NCI-H128 (cell line): Measurements from ENCODE around the gene PIAS1.
"Not testable (repeated sequence)": the region's sequence is repeated elsewhere in the genome, so short reads cannot be mapped to it uniquely, and the experiment has no call there.

Experiments
- DNase-seq: peaks from one replicate; lab custom pipeline; 2025; ENCODE audit not compliant: unreplicated experiment; lab: John Stamatoyannopoulos, UW

PIAS1 gene

DNA sequence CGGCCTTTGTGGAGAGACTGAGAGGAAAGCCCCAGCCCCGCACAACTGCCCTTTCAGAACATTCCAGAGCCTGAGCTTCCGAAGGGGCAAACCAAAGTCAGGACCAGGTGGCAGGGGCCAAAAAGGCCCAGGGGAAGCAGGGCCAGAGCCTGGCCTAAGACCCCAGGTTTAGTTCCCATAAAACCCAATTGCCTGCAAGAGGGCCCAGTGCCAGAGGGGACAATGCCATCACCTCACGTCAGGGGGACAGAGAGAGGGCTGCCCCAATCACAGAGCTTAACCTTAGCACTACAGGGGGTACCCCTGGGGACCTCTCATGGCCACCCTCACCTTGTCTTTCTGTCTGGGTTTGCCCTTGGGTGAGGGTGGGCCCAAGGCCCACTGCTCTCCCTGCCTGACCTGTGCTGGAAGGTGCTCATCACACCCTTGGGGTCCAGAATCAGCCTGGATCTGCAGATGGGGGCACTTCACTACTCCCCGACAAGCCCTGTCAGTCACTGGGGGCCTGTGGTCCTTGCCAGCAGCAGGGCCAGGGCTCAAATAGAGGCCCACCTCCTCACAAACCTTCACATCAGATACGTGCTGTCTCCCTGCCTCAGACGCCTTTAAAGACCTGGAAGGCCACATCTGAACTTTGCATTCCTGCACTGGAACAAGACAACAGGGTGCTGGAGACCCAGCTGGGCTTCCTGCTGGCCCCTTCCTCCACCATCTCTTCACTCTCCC lies 147.2 kb downstream of the PIAS1 start:
- DNase-seq, result no peak

DNA sequence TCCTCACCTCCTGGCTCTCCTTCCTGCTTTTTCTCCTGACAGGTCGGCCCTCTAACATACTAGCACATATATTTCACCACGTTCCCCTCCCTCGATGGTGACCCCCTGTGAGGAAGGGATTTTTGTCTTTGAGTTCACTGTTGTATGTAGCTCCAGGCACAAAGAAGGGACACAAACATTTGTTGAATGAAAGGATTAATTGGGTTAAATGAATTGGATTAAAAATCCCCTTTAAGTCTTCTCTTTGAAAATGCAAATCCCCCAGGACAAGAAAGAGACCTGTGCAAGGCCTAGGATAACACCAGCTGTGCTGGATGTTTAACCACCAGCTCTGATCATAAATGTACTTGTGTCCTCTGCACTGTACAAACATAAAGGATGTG lies 147.8 kb downstream of the PIAS1 start:
- no peak for DNase-seq

DNA sequence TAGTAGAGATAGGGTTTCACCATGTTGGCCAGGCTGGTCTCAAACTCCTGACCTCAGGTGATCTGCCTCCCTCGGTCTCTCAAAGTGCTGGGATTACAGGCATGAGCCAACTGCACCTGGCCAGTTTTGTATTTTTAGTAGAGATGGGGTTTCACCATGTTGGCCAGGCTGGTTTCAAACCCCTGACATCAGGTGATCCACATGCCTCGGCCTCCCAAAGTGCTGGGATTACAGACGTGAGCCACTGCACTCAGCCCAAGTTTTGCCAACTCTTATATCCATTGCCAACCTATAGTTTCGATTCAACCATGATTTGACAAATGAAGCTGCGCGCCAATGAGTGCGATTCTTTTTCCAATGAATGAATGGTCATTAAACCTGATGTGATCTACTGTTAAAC lies 148.9 kb downstream of the PIAS1 start:
- not testable (repeated sequence) for DNase-seq

DNA sequence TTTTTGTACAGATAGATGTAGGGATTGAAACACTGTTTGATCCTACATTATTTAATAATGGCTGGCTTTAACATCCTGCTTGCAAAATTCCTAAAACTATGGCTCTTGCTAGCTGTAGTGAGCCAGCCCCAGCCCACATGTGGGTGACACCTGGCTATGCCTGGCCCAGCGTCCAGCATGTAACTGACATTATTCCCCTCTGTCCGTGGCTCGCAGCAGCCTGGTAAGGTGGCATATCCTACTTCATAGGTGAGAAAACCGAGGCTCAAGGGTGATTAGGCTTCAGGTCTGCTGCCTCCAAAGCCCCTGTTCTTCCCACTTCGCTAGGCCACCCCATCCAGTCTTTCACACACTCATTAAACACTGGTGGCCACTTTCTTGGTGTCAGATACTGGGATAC lies 149.4 kb downstream of the PIAS1 start:
- DNase-seq, result no peak

DNA sequence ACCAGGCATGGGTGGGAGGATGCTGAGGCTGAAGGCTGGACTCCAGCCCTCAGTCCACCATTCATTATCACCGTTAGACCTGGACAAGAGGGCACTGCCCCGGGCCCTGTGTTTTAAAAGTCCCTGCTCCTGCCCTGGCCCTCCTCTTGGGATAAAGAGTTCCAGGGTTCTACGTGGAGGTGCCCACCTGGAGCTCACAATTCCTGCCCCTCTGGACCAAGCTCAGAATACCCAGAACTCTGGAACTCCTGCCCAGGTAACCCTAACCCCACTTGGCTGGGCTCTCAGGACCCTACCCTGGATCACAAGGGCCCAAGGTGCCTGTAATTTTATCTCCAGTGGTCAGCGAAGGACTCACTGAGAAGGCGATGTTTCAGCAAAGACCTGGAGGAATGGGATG lies 149.8 kb downstream of the PIAS1 start:
- DNase-seq, result no peak

DNA sequence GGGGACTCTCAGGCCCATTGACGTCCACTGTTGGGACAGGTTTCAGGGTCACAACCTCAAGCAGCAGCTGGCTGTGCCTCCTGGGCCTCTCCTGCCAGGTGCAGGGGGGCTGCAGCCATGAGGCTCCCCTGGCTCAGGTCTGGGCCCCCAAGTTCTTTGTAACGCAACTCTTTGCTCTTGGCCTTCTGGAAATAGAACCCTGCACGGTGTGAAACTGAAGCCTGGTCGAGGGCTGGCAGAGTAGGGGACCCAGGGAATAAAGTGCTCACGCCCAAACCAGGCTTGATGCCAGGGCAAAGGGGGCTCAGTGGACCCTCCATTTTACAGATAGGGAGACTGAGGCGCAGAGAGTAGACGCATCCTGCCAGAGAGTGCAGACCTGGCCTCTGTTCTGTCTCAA lies 150.2 kb downstream of the PIAS1 start:
- DNase-seq, result no peak

DNA sequence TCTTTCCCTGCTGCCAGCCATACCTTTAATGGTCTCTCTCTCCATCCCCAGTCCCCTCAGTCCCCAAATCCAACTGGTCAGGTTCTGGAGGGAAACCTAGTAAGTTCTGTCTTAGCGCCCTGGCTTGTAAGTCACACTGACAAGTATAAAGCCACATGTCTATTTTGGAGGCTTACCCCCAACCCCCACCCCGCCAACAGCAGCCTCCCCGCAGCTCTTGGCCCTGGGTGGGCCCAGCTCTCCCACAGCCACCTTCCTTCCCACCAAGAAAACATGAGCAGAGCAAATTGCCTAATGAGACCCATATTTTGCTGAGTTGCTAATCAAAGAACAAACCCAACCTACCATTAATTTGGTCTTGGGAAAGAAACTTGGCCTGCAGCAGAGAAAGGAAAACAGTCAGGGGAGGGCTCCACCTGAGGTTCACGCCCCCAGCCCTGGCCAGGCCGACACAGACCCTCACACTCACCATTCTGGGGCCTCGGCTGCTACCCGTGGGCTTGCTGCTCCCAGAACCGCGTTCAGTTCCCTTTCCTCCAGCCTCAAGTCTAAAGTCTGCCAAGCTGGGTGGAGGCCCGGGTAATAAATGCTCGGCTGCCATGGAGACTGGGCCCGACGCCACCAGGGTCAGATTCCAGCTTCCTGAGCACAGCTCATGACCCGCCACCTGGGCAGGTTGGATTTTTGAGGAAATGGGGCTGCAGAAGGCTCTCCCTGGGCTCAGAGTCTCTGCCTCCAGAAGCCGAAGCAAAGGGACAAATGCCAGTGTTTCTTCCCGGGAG lies 150.9 kb downstream of the PIAS1 start, which contains the start of gene CALML4:
Gene CALML4 (minus strand): TSS at position 557 of the 782 bp plus-strand sequence. CDS start 85 bp downstream, at position 472.
- DNase-seq, result no peak

DNA sequence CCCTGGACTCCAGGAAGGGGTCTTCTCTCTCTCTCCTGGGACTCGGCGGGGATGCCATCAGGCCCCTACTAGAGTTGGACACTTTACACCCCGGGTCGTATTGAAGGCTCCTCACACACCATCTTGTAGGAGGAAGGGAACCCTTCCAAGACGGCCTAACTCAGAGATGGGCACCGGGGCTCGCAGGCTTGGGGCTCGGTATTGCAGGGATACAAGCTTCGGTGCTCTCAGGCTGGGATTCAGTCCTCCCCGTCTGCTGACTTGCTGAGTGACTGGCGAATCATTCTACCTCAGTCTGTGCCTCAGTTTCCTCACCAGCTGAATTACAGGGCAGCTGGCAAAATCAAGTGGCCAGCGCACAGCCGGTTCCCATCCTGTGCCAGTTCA lies 151.4 kb downstream of the PIAS1 start:
- no peak for DNase-seq

DNA sequence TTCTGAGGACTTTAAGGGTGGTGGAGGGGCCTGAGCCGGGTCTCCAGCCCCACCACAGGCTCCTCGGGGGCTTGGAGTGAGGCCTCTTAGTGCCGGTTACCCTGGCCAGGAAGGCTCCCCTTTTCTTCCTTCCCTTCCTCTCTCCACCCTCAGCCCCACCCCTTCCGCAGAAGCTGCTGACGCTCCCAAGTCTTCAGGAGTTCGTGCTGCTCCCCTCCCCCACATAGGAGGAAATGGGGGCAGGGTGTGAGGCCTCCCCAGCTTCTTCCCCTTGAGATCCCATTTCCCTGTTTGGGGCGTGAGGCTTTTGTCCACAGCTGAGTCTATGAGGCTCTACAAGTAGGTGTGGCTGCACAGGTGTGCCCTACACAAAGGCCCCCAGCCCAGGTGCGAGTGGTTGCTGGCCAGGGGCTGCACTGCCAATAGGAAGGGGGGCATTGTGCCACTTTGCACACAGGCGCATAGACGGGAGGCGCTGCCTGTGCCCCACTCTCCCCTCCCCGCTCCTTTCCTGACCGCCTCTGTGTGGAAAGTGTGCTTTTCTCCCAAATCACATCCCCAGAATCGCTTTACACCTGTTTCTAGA lies 151.9 kb downstream of the PIAS1 start:
- DNase-seq, result no peak

DNA sequence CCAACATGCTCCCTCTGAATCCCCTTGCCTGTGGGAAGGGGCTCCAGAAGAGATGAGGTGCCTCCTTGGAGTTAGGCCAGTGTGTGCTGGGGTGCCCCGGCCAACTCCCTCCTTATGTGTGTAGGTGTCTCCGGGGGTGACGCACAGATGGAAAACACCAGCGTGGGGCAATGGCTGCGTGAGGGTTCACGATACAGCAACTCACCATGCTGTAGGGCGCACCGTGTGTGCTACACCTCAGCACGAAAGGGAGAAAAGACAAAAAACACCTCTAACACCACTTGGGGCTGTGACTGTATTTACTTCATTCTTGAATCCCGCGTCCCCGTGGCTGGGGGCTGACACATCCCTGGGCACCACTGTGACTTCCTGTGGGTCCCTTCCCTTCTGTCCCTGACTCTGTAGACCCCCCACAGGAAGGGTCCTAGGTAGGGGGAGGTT lies 152.6 kb downstream of the PIAS1 start:
- no peak for DNase-seq

DNA sequence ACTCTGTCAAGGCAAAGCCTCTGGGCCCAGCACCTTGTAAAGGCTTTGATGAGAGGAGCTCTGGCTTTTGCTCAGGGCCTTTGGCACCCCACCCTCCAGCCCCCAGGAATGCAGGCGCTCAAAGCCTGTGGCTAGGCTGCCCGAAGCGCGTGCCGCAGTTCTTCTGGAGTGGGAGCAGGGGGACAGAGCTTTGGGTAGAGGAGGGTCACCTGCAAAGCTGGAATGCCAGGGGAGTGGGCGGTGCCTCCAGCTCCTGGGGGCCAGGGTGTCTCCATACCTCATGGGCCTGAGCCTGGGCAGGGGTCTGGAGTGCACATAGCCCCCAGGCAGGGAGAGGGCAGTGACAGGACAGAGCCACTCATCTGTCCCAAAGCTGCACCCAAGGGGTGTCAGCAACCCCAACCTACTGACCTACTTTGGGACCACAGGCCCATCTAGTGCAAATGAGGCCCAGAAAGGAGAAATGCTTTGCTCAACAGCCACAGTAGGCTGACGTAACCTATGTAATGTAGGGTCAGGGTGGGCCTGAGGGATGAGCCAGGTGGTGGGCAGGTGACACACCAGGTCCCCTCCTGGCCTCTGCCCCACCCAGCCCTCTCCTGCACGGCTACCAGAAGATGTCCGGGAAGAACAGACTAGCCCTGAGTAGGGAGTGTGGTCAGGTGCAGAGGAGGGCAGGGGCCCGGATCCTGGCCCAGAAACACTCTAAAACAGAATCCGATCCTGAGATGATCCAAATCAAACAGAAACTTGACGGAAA lies 153.2 kb downstream of the PIAS1 start:
- DNase-seq, result no peak

DNA sequence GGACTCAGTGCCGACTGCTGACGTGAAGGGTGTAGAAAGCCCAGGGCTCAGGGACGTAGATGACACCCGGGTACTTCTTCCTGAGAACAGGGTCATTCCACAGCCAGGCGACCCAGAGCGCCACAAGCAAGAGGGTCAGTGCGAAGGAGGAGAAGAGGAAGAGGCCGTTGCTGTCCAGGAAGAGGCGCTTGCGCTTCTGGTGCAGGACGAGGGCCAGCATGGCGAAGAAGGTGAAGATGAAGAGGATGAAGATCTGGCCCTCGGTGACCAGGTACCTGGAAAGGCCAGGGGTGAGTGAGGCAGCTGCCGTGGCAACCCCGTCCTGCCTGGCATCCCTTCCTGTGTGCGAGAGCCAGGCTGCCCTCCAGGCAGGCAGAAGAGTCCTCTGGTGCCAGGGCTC lies 154.0 kb downstream of the PIAS1 start:
- DNase-seq, result no peak

DNA sequence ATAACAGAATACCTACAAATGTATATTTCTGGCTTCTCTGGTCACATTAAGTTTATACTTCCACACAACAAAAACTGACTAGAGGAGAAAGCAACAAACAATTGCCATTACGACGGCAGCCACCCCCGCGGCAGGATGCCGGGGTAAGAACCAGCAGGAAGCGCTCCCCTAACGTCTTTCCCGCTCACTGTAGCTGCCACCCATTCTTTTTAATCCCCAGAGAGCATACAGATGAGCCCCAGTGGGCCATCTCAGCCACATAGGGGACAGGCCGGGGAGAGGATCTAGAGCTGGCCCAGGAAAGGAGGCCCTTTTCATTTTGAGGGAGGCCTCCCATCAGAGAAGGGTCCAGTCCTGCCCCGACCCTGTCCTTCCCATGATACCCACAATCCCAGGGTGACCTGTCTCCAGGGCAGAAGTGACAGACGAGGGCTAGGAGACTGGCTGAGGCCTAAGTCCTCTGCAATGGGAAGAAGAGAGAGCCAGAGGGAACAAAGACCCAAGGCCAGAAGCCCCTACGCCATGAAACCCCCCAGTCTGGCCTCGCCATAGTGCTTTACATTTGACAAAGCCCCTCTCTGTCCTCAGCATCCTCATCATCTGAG lies 154.6 kb downstream of the PIAS1 start:
- DNase-seq, result no peak

DNA sequence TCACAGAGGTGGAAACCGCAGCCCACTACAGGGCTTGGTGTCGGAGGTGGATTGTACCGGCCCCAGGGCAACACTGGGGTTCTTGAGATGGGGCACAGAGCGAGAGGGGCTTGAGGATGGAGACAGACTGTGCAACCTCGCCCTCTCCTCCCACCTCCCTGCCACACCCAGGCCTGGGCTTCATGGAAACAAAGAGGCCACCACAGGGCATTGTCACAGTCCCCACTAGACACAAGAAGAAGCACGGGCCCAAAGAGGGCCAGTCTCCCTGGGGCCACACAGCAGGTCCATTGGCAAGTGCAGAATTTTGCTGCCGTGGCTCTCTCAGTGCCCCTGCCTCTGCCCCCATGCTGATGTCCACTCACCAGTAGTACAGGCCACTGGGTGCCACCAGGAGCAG lies 155.2 kb downstream of the PIAS1 start:
- DNase-seq, result no peak

DNA sequence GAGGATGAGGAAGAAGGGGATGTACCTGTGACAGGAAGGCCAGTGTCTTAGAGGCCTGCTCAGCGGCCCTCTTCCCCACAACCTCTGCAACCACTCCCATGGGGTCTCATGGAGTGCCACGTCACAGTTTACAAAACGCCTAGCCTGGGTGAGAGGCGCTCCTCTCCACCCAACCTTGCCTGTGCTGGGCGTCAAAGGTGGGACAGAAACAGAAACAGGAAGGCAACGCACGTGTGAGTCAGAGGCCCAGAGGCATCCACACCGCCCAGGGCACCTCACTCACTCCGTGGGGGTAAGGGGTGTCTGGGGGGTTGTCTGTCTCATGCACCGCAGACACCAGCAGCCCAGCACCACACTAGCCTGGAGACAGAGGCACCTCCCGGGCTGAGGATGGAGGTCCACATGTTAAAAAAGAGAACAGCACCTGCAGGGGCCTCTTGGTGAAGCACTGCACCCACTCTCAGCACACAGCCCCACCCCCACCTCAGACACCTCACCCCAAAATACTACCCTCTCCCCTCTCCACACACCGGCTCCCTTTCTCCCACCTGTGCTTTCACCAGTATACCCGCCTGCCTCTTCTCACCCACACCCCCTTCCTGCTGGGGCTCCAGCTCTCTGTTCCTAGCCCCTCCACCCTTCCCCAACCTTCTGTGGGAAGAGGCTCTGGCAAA lies 155.8 kb downstream of the PIAS1 start:
- no peak for DNase-seq

DNA sequence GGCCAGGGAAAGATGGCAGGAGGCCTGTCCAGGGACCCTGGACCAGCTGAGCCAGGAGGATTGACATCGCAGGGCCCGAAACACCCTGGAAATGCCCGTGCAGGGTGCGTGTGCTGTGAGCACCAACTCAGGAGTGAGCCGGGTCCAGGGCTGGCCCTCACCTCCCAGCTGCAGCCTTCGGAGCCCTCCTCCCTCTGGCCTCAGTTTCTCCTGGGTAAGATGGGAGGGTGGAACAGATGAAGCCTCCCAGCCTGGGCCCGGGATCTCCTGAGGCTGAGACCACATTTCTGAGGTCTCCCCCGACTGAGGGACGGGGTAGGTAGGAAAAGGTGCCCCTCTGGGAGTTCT lies 156.3 kb downstream of the PIAS1 start:
- DNase-seq, result no peak

DNA sequence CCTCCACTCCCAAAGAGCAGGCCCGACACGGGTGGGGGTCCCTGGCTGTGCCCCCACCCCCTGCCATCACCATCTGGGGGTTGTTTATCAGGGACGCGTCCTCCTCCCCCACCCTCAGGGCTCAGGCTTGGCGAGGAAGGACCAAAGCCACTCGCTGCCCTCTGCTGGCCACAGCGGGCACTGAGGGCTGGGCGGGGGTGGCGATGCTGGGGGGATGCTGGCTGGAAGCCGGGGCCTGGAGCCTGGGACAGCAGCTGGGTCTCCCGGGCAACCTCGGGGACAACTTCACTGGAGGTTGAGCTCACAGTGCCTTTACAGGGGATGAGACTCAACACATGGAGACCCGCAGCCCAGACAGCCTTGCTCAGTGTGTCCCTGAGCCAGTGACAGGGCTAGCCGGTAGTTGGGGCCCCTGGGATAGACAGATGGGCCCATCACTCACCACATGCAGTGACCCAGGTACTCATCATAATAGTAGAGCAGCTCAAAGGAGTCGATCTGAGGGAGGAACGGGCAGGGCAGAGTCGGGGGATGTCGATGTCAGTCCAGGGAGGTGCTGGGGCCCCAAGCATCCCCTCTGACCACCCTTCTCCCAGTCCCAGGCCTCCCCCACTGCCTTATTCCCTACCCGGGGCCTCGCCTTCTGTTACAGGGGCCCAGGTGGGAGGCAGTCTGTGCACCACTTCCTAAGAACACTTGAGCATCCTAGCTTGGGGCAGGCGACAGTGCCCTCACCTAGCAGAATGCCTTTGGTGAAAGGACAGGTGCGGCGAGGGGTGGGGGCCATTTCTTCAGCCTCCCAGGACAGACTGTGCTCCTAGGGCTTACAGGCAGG lies 156.9 kb downstream of the PIAS1 start:
- DNase-seq, result no peak

DNA sequence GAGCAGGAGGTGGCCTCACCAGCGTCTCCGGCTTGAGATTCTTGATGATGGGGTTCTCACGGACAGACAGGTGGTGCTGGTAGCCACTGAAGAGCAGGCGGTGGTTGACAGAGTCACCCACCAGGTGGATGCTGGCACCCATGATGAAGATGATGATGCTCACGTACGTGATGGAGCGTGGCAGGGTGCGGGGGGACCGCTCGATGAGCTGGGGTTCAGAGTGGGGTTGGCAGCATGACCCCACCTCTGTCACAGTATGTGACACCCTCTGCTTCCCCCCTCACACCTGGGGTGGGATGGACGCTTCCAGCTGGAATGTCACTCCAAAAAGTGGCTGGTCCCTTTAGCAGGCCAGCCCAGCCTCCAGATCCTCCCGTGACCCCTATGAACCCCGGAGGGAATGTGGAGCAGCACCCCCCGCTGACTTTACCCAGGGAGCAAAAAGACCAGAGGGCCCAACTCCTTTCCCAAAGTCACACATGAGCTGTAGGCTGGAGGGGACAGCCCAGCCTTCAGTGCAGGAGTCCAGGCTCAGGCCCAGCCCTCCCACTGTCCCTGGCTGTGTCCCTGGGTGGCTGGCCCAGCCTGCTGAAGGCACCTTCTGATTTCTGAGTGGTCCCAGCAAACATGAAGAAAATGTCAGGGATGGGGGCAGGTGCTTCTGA lies 157.7 kb downstream of the PIAS1 start:
- no peak for DNase-seq

DNA sequence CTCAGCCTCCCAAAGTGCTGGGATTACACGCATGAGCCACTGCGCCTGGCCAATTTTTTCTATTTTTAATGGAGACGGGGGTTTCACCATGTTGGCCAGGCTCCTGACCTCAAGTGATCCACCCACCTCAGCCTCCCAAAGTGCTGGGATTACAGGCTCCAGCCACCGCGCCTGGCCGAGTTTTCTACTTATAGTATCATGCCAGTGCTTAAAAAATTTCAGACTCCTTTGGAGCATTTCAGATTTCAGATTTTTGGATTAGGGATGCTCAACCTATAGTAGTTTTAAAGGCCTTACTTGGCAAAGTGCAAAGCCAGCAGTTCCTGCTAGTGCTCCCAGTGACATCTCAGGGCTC lies 159.4 kb downstream of the PIAS1 start:
- not testable (repeated sequence) for DNase-seq
